ENCODE data around the gene SPSB2. TPM values are rescaled to one million over a fixed set of nuclear protein-coding genes. Genes with fewer than 3 reads are reported as not detected.
"Not testable (repeated sequence)": the region's sequence is repeated elsewhere in the genome, so short reads cannot be mapped to it uniquely, and the experiment has no call there.

Gene SPSB2
- total and polyA plus RNA-seq, 2 donors from 2014 or later: 19.0 to 21.3 TPM

GRCh38 chr12:6872073-6873048, 742 bp downstream of the SPSB2 start:
- intact Hi-C loops (cut with DNase I): no loop called here
- peak overlapping the region; percentile 7 to 94 (median 56) for H3K9ac ChIP-seq (ENCODE audit: low read length in 3 of 3)
- FAIRE-seq (no peak), DNase-seq (peak; percentile 89 to 94 (median 92))
- no peaks in the 10 kb centered on the region for H3K9me3 ChIP-seq (ENCODE audit: control insufficient read depth in 2 of 3, insufficient read depth in 1 of 3, low read length in 3 of 3)
- peaks cover 7 to 20% (median 9%) of the 10 kb centered on the region in 3 donors for H3K36me3 ChIP-seq (ENCODE audit: control insufficient read depth in 2 of 3, insufficient read depth in 3 of 3, low read length in 3 of 3)
- H3K27me3 ChIP-seq (ENCODE audit: control insufficient read depth, insufficient read depth, low read length): no peaks in the 10 kb centered on the region
- peaks cover 0 to 35% (median 23%) of the 10 kb centered on the region in 3 donors for H3K4me1 ChIP-seq (ENCODE audit: control insufficient read depth in 2 of 3, insufficient read depth in 2 of 3, low read depth in 1 of 3, low read length in 3 of 3)
- H3K27ac ChIP-seq (ENCODE audit: low read depth in 2 of 2, low read length in 2 of 2): peak overlapping the region; percentile 89 to 90
- H3K4me3 ChIP-seq (ENCODE audit: low read length in 3 of 3): peak overlapping the region; percentile 65 to 93 (median 86)
- TF ChIP-seq CTCF (IDR thresholded peaks at IDR 0.05; ENCODE audit: borderline replicate concordance, extremely low read depth, insufficient read depth): peak; percentile 96

- H3K36me3 ChIP-seq (ENCODE audit: control insufficient read depth in 2 of 3, insufficient read depth in 3 of 3, low read length in 3 of 3): peaks cover 7 to 20% (median 9%) of the 10 kb centered on the region in 3 donors
- no peaks in the 10 kb centered on the region for H3K27me3 ChIP-seq (ENCODE audit: control insufficient read depth, insufficient read depth, low read length)
- H3K4me3 ChIP-seq (ENCODE audit: low read length in 3 of 3): peak overlapping the region in 2 of 3 donors; percentile 86 to 93
- peak overlapping the region in 2 of 3 donors; percentile 17 to 22 for H3K9ac ChIP-seq (ENCODE audit: low read length in 3 of 3)
- peaks cover 0 to 40% (median 23%) of the 10 kb centered on the region in 3 donors for H3K4me1 ChIP-seq (ENCODE audit: control insufficient read depth in 2 of 3, insufficient read depth in 2 of 3, low read depth in 1 of 3, low read length in 3 of 3)
- intact Hi-C loops (cut with DNase I): no loop called here
- FAIRE-seq (no peak), DNase-seq (peak in 1 of 5 donors; percentile 79)
- H3K9me3 ChIP-seq (ENCODE audit: control insufficient read depth in 2 of 3, insufficient read depth in 1 of 3, low read length in 3 of 3): no peaks in the 10 kb centered on the region
- H3K27ac ChIP-seq (ENCODE audit: low read depth in 2 of 2, low read length in 2 of 2): no peak overlapping the region
- no peak for TF ChIP-seq CTCF (IDR thresholded peaks at IDR 0.05; ENCODE audit: borderline replicate concordance, extremely low read depth, insufficient read depth)
These were observed 1.8 kb downstream of the SPSB2 start for GRCh38 chr12:6871052-6871957.

GRCh38 chr12:6870304-6870703, 2.8 kb downstream of the SPSB2 start:
- H3K9ac ChIP-seq (ENCODE audit: low read length in 3 of 3); H3K9me3 ChIP-seq (ENCODE audit: control insufficient read depth in 2 of 3, insufficient read depth in 1 of 3, low read length in 3 of 3); intact Hi-C loops (cut with DNase I); FAIRE-seq; H3K4me3 ChIP-seq (ENCODE audit: low read length in 3 of 3); H3K27ac ChIP-seq (ENCODE audit: low read depth in 2 of 2, low read length in 2 of 2); H3K27me3 ChIP-seq (ENCODE audit: control insufficient read depth, insufficient read depth, low read length): not testable (repeated sequence)
- Histone ChIP-seq H3K36me3 (ENCODE audit: control insufficient read depth in 2 of 3, insufficient read depth in 3 of 3, low read length in 3 of 3) (peaks cover 7 to 20% (median 9%) of the 10 kb centered on the region in 3 donors), H3K4me1 (ENCODE audit: control insufficient read depth in 2 of 3, insufficient read depth in 2 of 3, low read depth in 1 of 3, low read length in 3 of 3) (peaks cover 0 to 40% (median 23%) of the 10 kb centered on the region in 3 donors)
- DNase-seq: peak in 1 of 5 donors; percentile 1
